A673 (cell line): ENCODE data around the gene TSHR. TPM values are rescaled to one million over a fixed set of nuclear protein-coding genes. Genes with fewer than 3 reads are reported as not detected.

Experiments used
- BruUV-seq: library from RNA; stranded (reverse); fragments of 400-500 nt; replicated peaks from 2 replicates; lab custom pipeline; 2021; lab: Mats Ljungman, UMichigan
- CTCF ChIA-PET: fragments of 300-600 bp; sonication (Branson Sonifier 250); formaldehyde crosslinking; loops from one replicate; lab custom pipeline; 2022; ENCODE audit warnings: antibody characterized with exemption; lab: Charles Lee
- POLR2A ChIA-PET: fragments of 300-600 bp; sonication (Branson Sonifier 250); formaldehyde crosslinking; loops from one replicate; lab custom pipeline; 2022; ENCODE audit warnings: antibody characterized with exemption; ENCODE audit not compliant: low non-redundant PET; lab: Charles Lee
- DNase-seq: peaks from one replicate; pipeline ENCODE4 v3.0.0-alpha.2; 2015; ENCODE audit warnings: low spot score
- H3K27ac ChIP-seq: fragments of 200-600 bp; sonication (generic); 2 replicates; pipeline ENCODE4 v1.5.1; 2016; ENCODE audit warnings: mixed run types, low read depth, mild to moderate bottlenecking, mixed read lengths, antibody characterized with exemption, low read length; ENCODE audit not compliant: poor library complexity, severe bottlenecking
- H3K27me3 ChIP-seq: fragments of 200-600 bp; sonication (generic); replicated peaks from 2 replicates; pipeline ENCODE4 v1.6.1; 2017; ENCODE audit warnings: mixed run types, low read depth, mild to moderate bottlenecking, mixed read lengths, antibody characterized with exemption, low read length; ENCODE audit not compliant: insufficient read depth, poor library complexity
- H3K36me3 ChIP-seq: fragments of 200-600 bp; sonication (generic); 2 replicates; pipeline ENCODE4 v1.6.1; 2016; ENCODE audit warnings: mixed run types, mild to moderate bottlenecking, mixed read lengths, antibody characterized with exemption, low read length; ENCODE audit not compliant: insufficient read depth, poor library complexity, severe bottlenecking
- H3K4me1 ChIP-seq: fragments of 200-600 bp; sonication (generic); 2 replicates; pipeline ENCODE4 v1.6.1; 2017; ENCODE audit warnings: mixed run types, mild to moderate bottlenecking, mixed read lengths, antibody characterized with exemption, low read length; ENCODE audit not compliant: insufficient read depth, poor library complexity, severe bottlenecking
- H3K4me3 ChIP-seq: fragments of 200-600 bp; sonication (generic); 2 replicates; pipeline ENCODE4 v1.5.1; 2016; ENCODE audit warnings: low read depth, mixed run types, mild to moderate bottlenecking, mixed read lengths, low read length; ENCODE audit not compliant: poor library complexity, severe bottlenecking
- H3K9me3 ChIP-seq: fragments of 200-600 bp; sonication (generic); 2 replicates; pipeline ENCODE4 v1.6.1; 2016; ENCODE audit warnings: mixed run types, low read depth, mild to moderate bottlenecking, mixed read lengths, antibody characterized with exemption, low read length; ENCODE audit not compliant: poor library complexity, severe bottlenecking
- CTCF ChIP-seq: fragments of 300-800, 200-600 bp; sonication (generic); conservative IDR thresholded peaks from 2 replicates; pipeline ENCODE4 v1.5.1; 2017; ENCODE audit warnings: low read depth, mild to moderate bottlenecking, antibody characterized with exemption, low read length, moderate library complexity, mixed read lengths
- EZH2 ChIP-seq: fragments of 200-600 bp; sonication (generic); IDR thresholded peaks from 2 replicates; pipeline ENCODE4 v1.6.1; 2017; ENCODE audit warnings: borderline replicate concordance, low read depth, mild to moderate bottlenecking, mixed read lengths, antibody characterized with exemption, low read length; ENCODE audit not compliant: poor library complexity, severe bottlenecking
- intact Hi-C: fragments of 100-400 bp; cut with micrococcal nuclease; formaldehyde crosslinking; loops from one replicate; pipeline ENCODE4 v1.10.0; 2022; ENCODE audit not compliant: unreplicated experiment
- total RNA-seq: library from RNA; stranded (reverse); gene quantifications from 2 replicates; pipeline ENCODE4 v1.2.3, GENCODE V29; 2021

Gene TSHR
- total RNA-seq, 1 experiment from 2014 or later, result not detected

GRCh38 chr14:81144824-81145603 lies 189.6 kb downstream of the TSHR start:
- intact Hi-C loops, result no loop called here
- Histone ChIP-seq H3K4me1 (no peaks in the 10 kb centered on the region), H3K36me3 (no peaks in the 10 kb centered on the region), H3K27me3 (no peaks in the 10 kb centered on the region), H3K4me3 (no peak overlapping the region), H3K9me3 (no peaks in the 10 kb centered on the region), H3K27ac (no peak overlapping the region)
- no TSS peak for BruUV-seq
- CTCF ChIA-PET, result no interaction called here
- POLR2A ChIA-PET, result no interaction called here
- no peak for DNase-seq
- TF ChIP-seq EZH2 (no peak), CTCF (no peak)

GRCh38 chr14:81147140-81147897 lies 191.9 kb downstream of the TSHR start:
- POLR2A ChIA-PET, result no interaction called here
- no peak for TF ChIP-seq CTCF
- TF ChIP-seq EZH2, result no peak

GRCh38 chr14:81148635-81149034 lies 193.2 kb downstream of the TSHR start:
- ChIA-PET POLR2A (no interaction called here), CTCF (no interaction called here)
- Histone ChIP-seq H3K9me3 (no peaks in the 10 kb centered on the region), H3K27me3 (no peaks in the 10 kb centered on the region), H3K36me3 (no peaks in the 10 kb centered on the region), H3K27ac (no peak overlapping the region), H3K4me1 (no peaks in the 10 kb centered on the region), H3K4me3 (no peak overlapping the region)
- BruUV-seq, result no TSS peak
- intact Hi-C loops, result no loop called here
- DNase-seq, result no peak
- TF ChIP-seq EZH2 (no peak), CTCF (no peak)

More at GRCh38 chr14:81147140-81147897, 191.9 kb downstream of the TSHR start:
- Histone ChIP-seq H3K36me3 (no peaks in the 10 kb centered on the region), H3K4me3 (no peak overlapping the region), H3K27ac (no peak overlapping the region), H3K27me3 (no peaks in the 10 kb centered on the region), H3K4me1 (no peaks in the 10 kb centered on the region), H3K9me3 (no peaks in the 10 kb centered on the region)
- CTCF ChIA-PET, result interaction anchor here (0.5 to 0.6 kb wide), 2 partner anchors 32 to 68 kb away, joined by 3 to 4 read pairs; no protein-coding TSS in a partner anchor
- BruUV-seq, result no TSS peak
- intact Hi-C loops, result no loop called here
- DNase-seq, result no peak
